SK-N-SH (cell line): ENCODE measurements around the gene TCEAL7. TPM values are rescaled to one million over a fixed set of nuclear protein-coding genes. Genes with fewer than 3 reads are reported as not detected.

Source experiments
- CTCF ChIA-PET: fragments of 300-600, 350-600 bp; formaldehyde crosslinking; extraction: SDS; loops from one replicate; lab custom pipeline; 2021; lab: Yijun Ruan, JAX
- POLR2A ChIA-PET: fragments of 350-600 bp; sonication (Branson Sonifier 250); formaldehyde crosslinking; extraction: SDS; loops from one replicate; lab custom pipeline; 2020; ENCODE audit warnings: antibody characterized with exemption, inconsistent platforms; lab: Yijun Ruan, JAX
- DNase-seq: peaks from one replicate; pipeline ENCODE4 v3.0.0; 2012
- H2AFZ ChIP-seq: fragments of 200-600 bp; sonication (generic); 2 replicates; pipeline ENCODE4 v1.8.1; 2016; ENCODE audit warnings: antibody characterized with exemption, mild to moderate bottlenecking, low read depth
- H3F3A ChIP-seq: fragments of 200-600 bp; sonication (generic); replicated peaks from 2 replicates; pipeline ENCODE3; 2016; ENCODE audit warnings: antibody characterized with exemption, mild to moderate bottlenecking; ENCODE audit not compliant: insufficient read depth
- H3K27ac ChIP-seq, 2 experiments: fragments of 200-500 bp in 1 of 2; fragments of 200-600 bp in 1 of 2; sonication (Bioruptor generic) in 1 of 2; sonication (generic), shearing (Covaris generic) in 1 of 2; 2 replicates each; pipeline versions ENCODE4 v1.5.1 to v1.6.1; 2014 to 2016; ENCODE audit warnings: low read depth in 2 of 2, inconsistent platforms in 1 of 2, low read length in 1 of 2, mild to moderate bottlenecking in 1 of 2, mixed read lengths in 1 of 2
- H3K27me3 ChIP-seq: fragments of 200-600 bp; sonication (generic), shearing (Covaris generic); 2 replicates; pipeline ENCODE4 v1.6.1; 2016; ENCODE audit warnings: mixed run types; ENCODE audit not compliant: insufficient read depth
- H3K36me3 ChIP-seq, 2 experiments: fragments of 200-500 bp in 1 of 2; fragments of 200-600 bp in 1 of 2; sonication (Bioruptor generic) in 1 of 2; sonication (generic) in 1 of 2; replicated peaks in 1 of 2; 2 replicates each; pipeline versions ENCODE3 to v1.5.1; 2014 to 2016; ENCODE audit warnings: low read length in 1 of 2, mild to moderate bottlenecking in 1 of 2; ENCODE audit not compliant: insufficient read depth in 2 of 2, control insufficient read depth in 1 of 2
- H3K4me1 ChIP-seq, 2 experiments: fragments of 200-500 bp in 1 of 2; fragments of 200-600 bp in 1 of 2; sonication (Bioruptor generic) in 1 of 2; sonication (generic), shearing (Covaris generic) in 1 of 2; 2 replicates each; pipeline versions ENCODE4 v1.5.1 to v1.6.1; 2014 to 2016; ENCODE audit warnings: low read depth in 1 of 2, low read length in 1 of 2, mixed run types in 1 of 2; ENCODE audit not compliant: insufficient read depth in 2 of 2, control insufficient read depth in 1 of 2
- H3K4me2 ChIP-seq: fragments of 200-600 bp; sonication (generic), shearing (Covaris generic); 2 replicates; pipeline ENCODE4 v1.6.1; 2017; ENCODE audit warnings: mixed run types
- H3K4me3 ChIP-seq, 2 experiments: fragments of 200-500 bp in 1 of 2; fragments of 200-600 bp in 1 of 2; sonication (Bioruptor generic) in 1 of 2; sonication (generic), shearing (Covaris generic) in 1 of 2; 2 replicates each; pipeline versions ENCODE4 v1.5.1 to v1.8.1; 2014 to 2016; ENCODE audit warnings: low read depth in 2 of 2, inconsistent platforms in 1 of 2, low read length in 1 of 2, mild to moderate bottlenecking in 1 of 2, mixed read lengths in 1 of 2, moderate library complexity in 1 of 2
- H3K79me2 ChIP-seq: fragments of 200-600 bp; sonication (generic); 2 replicates; pipeline ENCODE4 v1.8.1; 2017; ENCODE audit warnings: mild to moderate bottlenecking; ENCODE audit not compliant: insufficient read depth
- H3K9ac ChIP-seq: fragments of 200-600 bp; sonication (generic); 2 replicates; pipeline ENCODE4 v1.6.1; 2017; ENCODE audit warnings: mixed run types
- H3K9me2 ChIP-seq: fragments of 200-600 bp; sonication (generic); 2 replicates; pipeline ENCODE4 v1.6.1; 2017; ENCODE audit warnings: mixed run types
- H3K9me3 ChIP-seq: fragments of 200-600 bp; sonication (generic); 2 replicates; pipeline ENCODE4 v1.6.1; 2017; ENCODE audit warnings: mixed run types, mild to moderate bottlenecking, moderate library complexity
- H4K20me1 ChIP-seq: fragments of 200-600 bp; sonication (generic); 2 replicates; pipeline ENCODE4 v1.6.1; 2017; ENCODE audit warnings: mild to moderate bottlenecking, mixed run types; ENCODE audit not compliant: insufficient read depth
- EP300 ChIP-seq, 2 experiments: IDR thresholded peaks; 2 replicates each; pipeline versions ENCODE4 v1.4.0 to v1.6.1; 2012; ENCODE audit warnings: borderline replicate concordance in 1 of 2, low read depth in 1 of 2, low read length in 1 of 2
- EZH2phosphoT487 ChIP-seq: fragments of 200-600 bp; sonication (generic); IDR thresholded peaks from 2 replicates; pipeline ENCODE4 v1.6.1; 2017; ENCODE audit warnings: low read depth, mixed run types, mild to moderate bottlenecking, antibody characterized with exemption, moderate library complexity, borderline replicate concordance
- FOSL2 ChIP-seq: IDR thresholded peaks from 2 replicates; pipeline ENCODE4 v1.4.0; 2012; ENCODE audit warnings: low read depth, mild to moderate bottlenecking, moderate library complexity, borderline replicate concordance
- FOXM1 ChIP-seq: IDR thresholded peaks from 2 replicates; pipeline ENCODE4 v1.4.0; 2012; ENCODE audit warnings: low read depth, mild to moderate bottlenecking
- NFIC ChIP-seq: IDR thresholded peaks from 2 replicates; pipeline ENCODE4 v1.4.0; 2012; ENCODE audit warnings: borderline replicate concordance
- PBX3 ChIP-seq: IDR thresholded peaks from 2 replicates; pipeline ENCODE4; 2012
- POLR2AphosphoS5 ChIP-seq: IDR thresholded peaks from 2 replicates; pipeline ENCODE4 v1.6.1; 2012; ENCODE audit warnings: low read depth, low read length
- RAD21 ChIP-seq: IDR thresholded peaks from 2 replicates; pipeline ENCODE4 v1.6.1; 2012; ENCODE audit warnings: mild to moderate bottlenecking, low read length
- RCOR1 ChIP-seq: fragments of 150-350 bp; IDR thresholded peaks from 2 replicates; pipeline ENCODE4 v1.6.1; 2017; ENCODE audit warnings: antibody characterized with exemption, low read length
- REST ChIP-seq: IDR thresholded peaks from 2 replicates; pipeline ENCODE4 v1.6.1; 2012; ENCODE audit warnings: mild to moderate bottlenecking, low read depth, low read length, moderate library complexity
- ZBTB33 ChIP-seq: IDR thresholded peaks from 2 replicates; pipeline ENCODE4 v1.4.0; 2012; ENCODE audit warnings: low read depth, borderline replicate concordance
- WGBS: methylation state at CpG from one replicate; pipeline ENCODE4 v1.1.6; 2017; ENCODE audit warnings: low lambda C conversion rate; 5-methylcytosine and 5-hydroxymethylcytosine counted together
- polyA plus RNA-seq, 3 experiments: library from polyadenylated mRNA; depleted of rRNA; stranded (reverse); fragments of >200 nt; gene quantifications; 2 replicates each; pipeline ENCODE4 v1.2.3, GENCODE V29; 2012
- TF ChIP-seq, protein P1 (sequence below): fragments of 150-350 bp; IDR thresholded peaks from 2 replicates; pipeline ENCODE4 v1.6.1; 2017; ENCODE audit warnings: antibody characterized with exemption, low read length, low read depth, borderline replicate concordance

Gene TCEAL7
- polyA plus RNA-seq, 1 of the 3 experiments (the other 2 are of a cell fraction), result 20.2 TPM

- TF ChIP-seq REST (no peak), FOSL2 (no peak), ZBTB33 (no peak), NFIC (no peak), EP300 (IDR thresholded peaks at IDR 0.05; ENCODE audit: borderline replicate concordance in 1 of 2, low read depth in 1 of 2, low read length in 1 of 2) (no peak), POLR2AphosphoS5 (no peak), RAD21 (peak; percentile 64), PBX3 (no peak), RCOR1 (no peak), FOXM1 (no peak)
- TF ChIP-seq, protein P1, sequence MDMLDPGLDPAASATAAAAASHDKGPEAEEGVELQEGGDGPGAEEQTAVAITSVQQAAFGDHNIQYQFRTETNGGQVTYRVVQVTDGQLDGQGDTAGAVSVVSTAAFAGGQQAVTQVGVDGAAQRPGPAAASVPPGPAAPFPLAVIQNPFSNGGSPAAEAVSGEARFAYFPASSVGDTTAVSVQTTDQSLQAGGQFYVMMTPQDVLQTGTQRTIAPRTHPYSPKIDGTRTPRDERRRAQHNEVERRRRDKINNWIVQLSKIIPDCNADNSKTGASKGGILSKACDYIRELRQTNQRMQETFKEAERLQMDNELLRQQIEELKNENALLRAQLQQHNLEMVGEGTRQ, result no peak
- TF ChIP-seq, all 33 proteins: peak for 3
Observed at GRCh38 chrX:103343105-103343504, 13.1 kb downstream of the TCEAL7 start (continued).

- Histone ChIP-seq H3K9ac (no peak overlapping the region), H3K79me2 (no peaks in the 10 kb centered on the region), H3F3A (no peaks in the 10 kb centered on the region), H3K27ac (no peak overlapping the region), H3K4me2 (no peak overlapping the region), H3K36me3 (no peaks in the 10 kb centered on the region), H4K20me1 (no peaks in the 10 kb centered on the region), H3K9me3 (no peaks in the 10 kb centered on the region), H3K9me2 (no peaks in the 10 kb centered on the region), H3K4me1 (no peaks in the 10 kb centered on the region), H3K27me3 (0 out of 2 replicates have a peak, but pooled peaks cover 6% of the 10 kb centered on the region), H2AFZ (no peak overlapping the region), H3K4me3 (no peak overlapping the region)
- TF ChIP-seq EZH2phosphoT487 (no peak), FOSL2 (no peak)
- POLR2A ChIA-PET, result no interaction called here
- no peak for DNase-seq
- CTCF ChIA-PET, result no interaction called here
- WGBS, result 59% methylated on average over 2 of the region's 2 CpGs
Observed at GRCh38 chrX:103344606-103345005, 14.6 kb downstream of the TCEAL7 start.
